Tibial nerve (tissue), 4 donors: ENCODE measurements around the gene ABR. TPM values are rescaled to one million over a fixed set of nuclear protein-coding genes. Genes with fewer than 3 reads are reported as not detected.

Experiments
- DNase-seq, 2 donors: peaks; one replicate each; pipeline ENCODE4 v3.0.0-alpha.2; 2019; ENCODE audit warnings: low spot score in 2 of 2
- H3K27ac ChIP-seq, 4 donors: fragments of 200-600 bp; sonication (generic) in 3 of 4; one replicate each; pipeline ENCODE4 v1.5.1; 2017 to 2019; ENCODE audit warnings: mild to moderate bottlenecking in 1 of 4
- H3K27me3 ChIP-seq, 2 donors: fragments of 200-600 bp; sonication (generic) in 1 of 2; one replicate each; pipeline versions ENCODE4 v1.5.1 to v1.6.0; 2017 to 2019
- H3K36me3 ChIP-seq, 3 donors: fragments of 200-600 bp; sonication (generic); one replicate each; pipeline ENCODE4 v1.5.1; 2018 to 2019
- H3K4me1 ChIP-seq, 4 donors: fragments of 200-600 bp; sonication (generic) in 3 of 4; one replicate each; pipeline ENCODE4 v1.5.1; 2017 to 2019
- H3K4me3 ChIP-seq, 4 donors: fragments of 200-600 bp; sonication (generic) in 3 of 4; one replicate each; pipeline ENCODE4 v1.5.1; 2017 to 2019; ENCODE audit warnings: mild to moderate bottlenecking in 1 of 4, moderate library complexity in 1 of 4
- H3K9me3 ChIP-seq, 4 donors: fragments of 200-600 bp; sonication (generic) in 3 of 4; one replicate each; pipeline ENCODE4 v1.5.1; 2017 to 2019
- EP300 ChIP-seq, 2 donors: sonication (generic); formaldehyde crosslinking; IDR thresholded peaks; one replicate each; pipeline ENCODE4 v1.6.1; 2017; ENCODE audit warnings: antibody characterized with exemption in 2 of 2, mild to moderate bottlenecking in 1 of 2
- POLR2A ChIP-seq, 2 donors: fragments of 450-650 bp; IDR thresholded peaks; one replicate each; pipeline ENCODE4 v1.6.1; 2017; ENCODE audit warnings: antibody characterized with exemption in 2 of 2, mild to moderate bottlenecking in 2 of 2, moderate library complexity in 2 of 2
- WGBS, 2 donors: methylation state at CpG; one replicate each; pipeline ENCODE4 v1.1.5; 2018; 5-methylcytosine and 5-hydroxymethylcytosine counted together
- total RNA-seq, 4 donors: library from RNA; depleted of rRNA; stranded (reverse); fragments of >200 nt; gene quantifications; one replicate each; pipeline ENCODE4 v1.1.0, GENCODE V29; 2016
- TF ChIP-seq, protein P1 (sequence below), 5 experiments: fragments of 200-600 bp in 3 of 5; fragments of 450-650 bp in 2 of 5; sonication (generic) in 3 of 5; IDR thresholded peaks; one replicate each; pipeline ENCODE4 v1.5.1; 2016 to 2019; ENCODE audit warnings: antibody characterized with exemption in 5 of 5, mild to moderate bottlenecking in 3 of 5, moderate library complexity in 2 of 5

Gene ABR
- total RNA-seq, 4 donors from 2014 or later: 88.8 to 193 (median 133) TPM

- TF ChIP-seq, protein P1, sequence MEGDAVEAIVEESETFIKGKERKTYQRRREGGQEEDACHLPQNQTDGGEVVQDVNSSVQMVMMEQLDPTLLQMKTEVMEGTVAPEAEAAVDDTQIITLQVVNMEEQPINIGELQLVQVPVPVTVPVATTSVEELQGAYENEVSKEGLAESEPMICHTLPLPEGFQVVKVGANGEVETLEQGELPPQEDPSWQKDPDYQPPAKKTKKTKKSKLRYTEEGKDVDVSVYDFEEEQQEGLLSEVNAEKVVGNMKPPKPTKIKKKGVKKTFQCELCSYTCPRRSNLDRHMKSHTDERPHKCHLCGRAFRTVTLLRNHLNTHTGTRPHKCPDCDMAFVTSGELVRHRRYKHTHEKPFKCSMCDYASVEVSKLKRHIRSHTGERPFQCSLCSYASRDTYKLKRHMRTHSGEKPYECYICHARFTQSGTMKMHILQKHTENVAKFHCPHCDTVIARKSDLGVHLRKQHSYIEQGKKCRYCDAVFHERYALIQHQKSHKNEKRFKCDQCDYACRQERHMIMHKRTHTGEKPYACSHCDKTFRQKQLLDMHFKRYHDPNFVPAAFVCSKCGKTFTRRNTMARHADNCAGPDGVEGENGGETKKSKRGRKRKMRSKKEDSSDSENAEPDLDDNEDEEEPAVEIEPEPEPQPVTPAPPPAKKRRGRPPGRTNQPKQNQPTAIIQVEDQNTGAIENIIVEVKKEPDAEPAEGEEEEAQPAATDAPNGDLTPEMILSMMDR (IDR thresholded peaks at IDR 0.05): no peak
- TF ChIP-seq POLR2A (IDR thresholded peaks at IDR 0.05): no peak
- no peak for TF ChIP-seq EP300 (IDR thresholded peaks at IDR 0.05)
- Histone ChIP-seq H3K4me3 (no peak overlapping the region), H3K9me3 (peaks cover 0 to 4% (median 0%) of the 10 kb centered on the region in 4 donors), H3K4me1 (peaks cover 2 to 11% (median 5%) of the 10 kb centered on the region in 4 donors), H3K27ac (no peak overlapping the region), H3K36me3 (no peaks in the 10 kb centered on the region), H3K27me3 (no peaks in the 10 kb centered on the region)
- no peak for DNase-seq
- WGBS, 2 donors: 61 to 67% methylated on average over 13 of the region's 13 CpGs
Observed at GRCh38 chr17:992933-993332, 186.8 kb downstream of the ABR start.

GRCh38 chr17:988561-988960 is 191.2 kb downstream of the ABR start:
- no peaks in the 10 kb centered on the region for H3K4me1 ChIP-seq
- no peak overlapping the region for H3K27ac ChIP-seq
- no peak for TF ChIP-seq POLR2A (IDR thresholded peaks at IDR 0.05)
- TF ChIP-seq, protein P1 (IDR thresholded peaks at IDR 0.05): no peak
- no peak for TF ChIP-seq EP300 (IDR thresholded peaks at IDR 0.05)
- H3K9me3 ChIP-seq: peaks cover 0 to 2% (median 0%) of the 10 kb centered on the region in 4 donors
- H3K27me3 ChIP-seq: no peaks in the 10 kb centered on the region
- no peak for DNase-seq
- H3K4me3 ChIP-seq: no peak overlapping the region
- WGBS, 2 donors: 87 to 92% methylated on average over 11 of the region's 11 CpGs
- no peaks in the 10 kb centered on the region for H3K36me3 ChIP-seq

DNA sequence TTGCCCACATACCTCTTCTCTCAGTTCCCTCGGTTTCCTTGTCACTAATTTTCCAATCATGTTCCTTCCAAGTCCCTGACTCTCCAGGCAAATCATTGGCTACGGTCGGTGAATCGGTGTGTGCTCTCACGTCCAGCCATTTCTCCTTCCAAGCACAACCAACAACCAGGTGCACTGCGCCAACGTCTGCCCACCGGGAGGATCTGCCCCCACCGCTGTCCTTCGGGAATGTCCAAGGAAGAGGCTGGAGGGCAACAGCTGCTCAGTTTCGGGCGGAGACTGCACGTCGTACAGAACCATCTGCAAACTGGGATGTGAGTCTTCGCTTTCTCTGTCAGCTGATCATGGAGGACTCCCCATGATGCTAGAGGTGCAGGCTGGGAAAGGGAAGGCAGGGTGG is 191.8 kb downstream of the ABR start:
- WGBS, 2 donors: 87 to 90% methylated on average over 15 of the region's 15 CpGs

GRCh38 chr17:986322-986929 is 193.4 kb downstream of the ABR start:
- Histone ChIP-seq H3K27me3 (no peaks in the 10 kb centered on the region), H3K27ac (no peak overlapping the region), H3K4me1 (peaks cover 0 to under 1% (median 0%) of the 10 kb centered on the region in 4 donors), H3K9me3 (no peaks in the 10 kb centered on the region), H3K36me3 (no peaks in the 10 kb centered on the region), H3K4me3 (no peak overlapping the region)
- 68 to 83% methylated on average over 3 to 6 of the region's 6 CpGs for WGBS, 2 donors
- no peak for TF ChIP-seq EP300 (IDR thresholded peaks at IDR 0.05)
- no peak for TF ChIP-seq POLR2A (IDR thresholded peaks at IDR 0.05)
- TF ChIP-seq, protein P1 (IDR thresholded peaks at IDR 0.05): no peak
- DNase-seq: no peak

More for the DNA sequence above, 191.8 kb downstream of the ABR start:
- H3K27me3 ChIP-seq: no peaks in the 10 kb centered on the region
- no peak overlapping the region for H3K4me3 ChIP-seq
- DNase-seq: no peak
- H3K36me3 ChIP-seq: no peaks in the 10 kb centered on the region
- no peaks in the 10 kb centered on the region for H3K9me3 ChIP-seq
- no peaks in the 10 kb centered on the region for H3K4me1 ChIP-seq
- H3K27ac ChIP-seq: no peak overlapping the region
- TF ChIP-seq EP300 (IDR thresholded peaks at IDR 0.05): no peak
- no peak for TF ChIP-seq POLR2A (IDR thresholded peaks at IDR 0.05)
- TF ChIP-seq, protein P1 (IDR thresholded peaks at IDR 0.05): no peak

DNA sequence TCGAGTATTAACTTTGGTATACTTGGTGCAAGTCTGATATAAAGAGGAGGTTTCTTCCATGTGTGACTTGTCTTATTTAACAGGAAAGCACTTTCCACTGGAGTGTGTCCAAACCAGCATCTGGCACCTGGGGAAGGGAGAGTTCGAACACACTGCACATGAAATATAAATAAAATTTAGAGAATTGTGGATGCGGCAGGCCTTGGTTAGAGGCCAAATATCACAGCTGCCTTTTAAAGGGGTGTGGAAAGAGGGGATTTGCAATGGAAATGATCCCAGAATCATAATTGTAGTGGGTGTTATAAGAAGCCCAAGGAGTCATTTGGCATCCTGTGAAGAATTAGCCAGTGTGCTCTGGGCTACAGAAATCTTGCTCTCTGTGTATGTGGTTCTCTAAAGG is 195.9 kb downstream of the ABR start:
- no peak for TF ChIP-seq EP300 (IDR thresholded peaks at IDR 0.05)
- TF ChIP-seq, protein P1 (IDR thresholded peaks at IDR 0.05): no peak
- TF ChIP-seq POLR2A (IDR thresholded peaks at IDR 0.05): no peak
- H3K27me3 ChIP-seq: no peaks in the 10 kb centered on the region
- H3K9me3 ChIP-seq: no peaks in the 10 kb centered on the region
- DNase-seq: no peak
- H3K27ac ChIP-seq: no peak overlapping the region
- peaks cover 0 to 16% (median 7%) of the 10 kb centered on the region in 4 donors for H3K4me1 ChIP-seq
- no peaks in the 10 kb centered on the region for H3K36me3 ChIP-seq
- 58 to 67% methylated on average over 3 of the region's 3 CpGs for WGBS, 2 donors
- no peak overlapping the region for H3K4me3 ChIP-seq
